MM.1S (cell line): ENCODE data around the gene ARL2BP.

ENCODE experiments used
- DNase-seq: peaks from one replicate; pipeline ENCODE4 v3.0.0-alpha.2; 2015
- H2AFZ ChIP-seq: fragments of 300-600 bp; sonication (generic); 2 replicates; pipeline ENCODE4 v1.6.0; 2016; ENCODE audit warnings: antibody characterized with exemption, low read length
- H3F3A ChIP-seq: fragments of 300-600 bp; sonication (generic); 2 replicates; pipeline ENCODE4 v1.6.1; 2016; ENCODE audit warnings: mild to moderate bottlenecking, antibody characterized with exemption, low read length, moderate library complexity, mixed read lengths; ENCODE audit not compliant: insufficient read depth
- H3K27ac ChIP-seq: fragments of 300-600 bp; sonication (generic); 2 replicates; pipeline ENCODE4 v1.5.1; 2016; ENCODE audit warnings: mild to moderate bottlenecking, low read length
- H3K27me3 ChIP-seq: fragments of 300-600 bp; sonication (generic); replicated peaks from 2 replicates; pipeline ENCODE4 v1.6.0; 2016; ENCODE audit warnings: low read length; ENCODE audit not compliant: insufficient read depth
- H3K36me3 ChIP-seq: fragments of 300-600 bp; sonication (generic); replicated peaks from 2 replicates; pipeline ENCODE4 v1.6.1; 2016; ENCODE audit warnings: mild to moderate bottlenecking, low read length, mixed read lengths; ENCODE audit not compliant: insufficient read depth
- H3K4me1 ChIP-seq: fragments of 300-600 bp; sonication (generic); 2 replicates; pipeline ENCODE4 v1.6.1; 2016; ENCODE audit warnings: low read length, mixed read lengths
- H3K4me2 ChIP-seq: fragments of 300-600 bp; sonication (generic); 2 replicates; pipeline ENCODE4 v1.6.0; 2016; ENCODE audit warnings: low read depth, low read length
- H3K4me3 ChIP-seq: fragments of 300-600 bp; sonication (generic); 2 replicates; pipeline ENCODE4 v1.5.1; 2016; ENCODE audit warnings: low read length, mixed read lengths
- H3K79me2 ChIP-seq: fragments of 300-600 bp; sonication (generic); 2 replicates; pipeline ENCODE4 v1.6.1; 2016; ENCODE audit warnings: mixed run types, low read length, mixed read lengths
- H3K9ac ChIP-seq: fragments of 300-600 bp; sonication (generic); 2 replicates; pipeline ENCODE4 v1.6.1; 2016; ENCODE audit warnings: low read length, mixed read lengths
- H3K9me2 ChIP-seq: fragments of 300-600 bp; sonication (generic); replicated peaks from 2 replicates; pipeline ENCODE4 v1.6.1; 2016; ENCODE audit warnings: mild to moderate bottlenecking, low read length, mixed read lengths; ENCODE audit not compliant: insufficient read depth
- H3K9me3 ChIP-seq: fragments of 300-600 bp; sonication (generic); replicated peaks from 2 replicates; pipeline ENCODE4 v1.6.1; 2016; ENCODE audit warnings: mild to moderate bottlenecking, low read length, mixed read lengths; ENCODE audit not compliant: insufficient read depth
- H4K20me1 ChIP-seq: fragments of 300-600 bp; sonication (generic); 2 replicates; pipeline ENCODE4 v1.6.1; 2016; ENCODE audit warnings: mild to moderate bottlenecking, low read length, moderate library complexity, mixed read lengths; ENCODE audit not compliant: insufficient read depth
- CTCF ChIP-seq: fragments of 300-600 bp; sonication (generic); IDR thresholded peaks from 2 replicates; pipeline ENCODE4 v1.5.1; 2016; ENCODE audit warnings: antibody characterized with exemption, low read length, mixed read lengths
- EZH2 ChIP-seq: fragments of 300-600 bp; sonication (generic); optimal IDR thresholded peaks from 2 replicates; pipeline ENCODE3; 2017; ENCODE audit warnings: low read depth, mild to moderate bottlenecking, antibody characterized with exemption, low read length, mixed read lengths
- EZH2phosphoT487 ChIP-seq: fragments of 300-600 bp; sonication (generic); IDR thresholded peaks from 2 replicates; pipeline ENCODE4 v1.6.1; 2018; ENCODE audit warnings: antibody characterized with exemption, low read length

The ARL2BP gene

GRCh38 chr16:57255686-57256415 lies 10.8 kb downstream of the ARL2BP start:
- H3K4me1 ChIP-seq: no peaks in the 10 kb centered on the region
- H3K36me3 ChIP-seq: no peaks in the 10 kb centered on the region
- TF ChIP-seq CTCF: no peak
- TF ChIP-seq EZH2: no peak
- no peak for TF ChIP-seq EZH2phosphoT487
- no peaks in the 10 kb centered on the region for H3K9me3 ChIP-seq
- no peaks in the 10 kb centered on the region for H3K27me3 ChIP-seq
- H3K4me3 ChIP-seq: no peak overlapping the region
- H3K9me2 ChIP-seq: no peaks in the 10 kb centered on the region
- H4K20me1 ChIP-seq: no peaks in the 10 kb centered on the region
- H3F3A ChIP-seq: no peaks in the 10 kb centered on the region
- no peaks in the 10 kb centered on the region for H3K79me2 ChIP-seq
- no peak overlapping the region for H3K9ac ChIP-seq
- H3K27ac ChIP-seq: no peak overlapping the region
- no peak overlapping the region for H2AFZ ChIP-seq
- DNase-seq: no peak
- no peak overlapping the region for H3K4me2 ChIP-seq

GRCh38 chr16:57256601-57257395 lies 11.7 kb downstream of the ARL2BP start:
- no peak for TF ChIP-seq EZH2phosphoT487
- TF ChIP-seq EZH2: no peak
- no peak for TF ChIP-seq CTCF
- Histone ChIP-seq H3K4me2 (no peak overlapping the region), H3K36me3 (no peaks in the 10 kb centered on the region), H3K9me3 (no peaks in the 10 kb centered on the region), H4K20me1 (no peaks in the 10 kb centered on the region), H3K9me2 (no peaks in the 10 kb centered on the region), H3K4me1 (no peaks in the 10 kb centered on the region), H3K4me3 (no peak overlapping the region), H3K79me2 (no peaks in the 10 kb centered on the region), H3F3A (no peaks in the 10 kb centered on the region), H3K27ac (no peak overlapping the region), H3K9ac (no peak overlapping the region), H2AFZ (no peak overlapping the region), H3K27me3 (no peaks in the 10 kb centered on the region)
- no peak for DNase-seq

GRCh38 chr16:57257455-57258070 lies 12.5 kb downstream of the ARL2BP start:
- no peaks in the 10 kb centered on the region for H3K36me3 ChIP-seq
- H3K4me1 ChIP-seq: no peaks in the 10 kb centered on the region
- H3K79me2 ChIP-seq: no peaks in the 10 kb centered on the region
- H3K27ac ChIP-seq: no peak overlapping the region
- no peak overlapping the region for H3K4me3 ChIP-seq
- no peak for DNase-seq
- no peak overlapping the region for H3K4me2 ChIP-seq
- H2AFZ ChIP-seq: no peak overlapping the region
- no peaks in the 10 kb centered on the region for H3K27me3 ChIP-seq
- H3K9ac ChIP-seq: no peak overlapping the region
- H3K9me2 ChIP-seq: no peaks in the 10 kb centered on the region
- TF ChIP-seq EZH2phosphoT487: no peak
- no peak for TF ChIP-seq CTCF
- no peak for TF ChIP-seq EZH2
- no peaks in the 10 kb centered on the region for H4K20me1 ChIP-seq
- no peaks in the 10 kb centered on the region for H3F3A ChIP-seq
- H3K9me3 ChIP-seq: no peaks in the 10 kb centered on the region
